ENCODE measurements around the gene COA7. TPM values are rescaled to one million over a fixed set of nuclear protein-coding genes. Genes with fewer than 3 reads are reported as not detected.

COA7 gene
- total RNA-seq, 4 donors from 2014 or later: 2.2 to 12.7 (median 9.1) TPM

DNA sequence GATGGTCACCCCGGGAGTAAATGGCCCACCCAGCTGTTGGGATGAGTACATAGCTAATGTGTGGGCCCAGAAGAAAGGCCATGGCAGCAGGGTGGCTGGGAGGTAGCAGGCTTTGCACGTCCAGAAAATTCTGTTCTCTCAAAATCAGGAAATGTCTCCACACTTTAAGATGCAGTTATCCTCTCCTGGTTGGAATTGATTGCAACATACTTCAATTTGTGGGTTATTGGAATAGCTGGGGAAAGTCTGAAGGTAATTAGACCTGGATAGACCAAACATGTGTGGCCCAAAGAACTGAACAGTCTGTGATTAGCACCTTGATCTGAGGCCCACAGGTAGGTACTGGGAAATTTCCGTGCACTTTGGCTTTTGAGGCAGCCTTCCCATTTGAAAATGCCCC lies 30.2 kb downstream of the COA7 start:
- 78% methylated on average over 3 of the region's 3 CpGs; no CpG with 5 or more reads in 1 of the 2 donors for WGBS, 2 donors (ENCODE audit: low coverage in 1 of 2)
- no peak for DNase-seq
- Histone ChIP-seq H3K4me1 (no peaks in the 10 kb centered on the region), H3K36me3 (no peaks in the 10 kb centered on the region), H3K27ac (no peak overlapping the region), H3K9me3 (no peaks in the 10 kb centered on the region), H3K4me3 (no peak overlapping the region), H3K27me3 (no peaks in the 10 kb centered on the region)
- intact Hi-C loops (cut with DNase I; ENCODE audit: low total_unique reads): no loop called here
- in situ Hi-C loops (cut with MboI; ENCODE audit: low pct_ligation_motif_present in 1 of 4, low pct_unique_long_range_greater_than_20kb in 1 of 4, low sequenced_read_pairs in 3 of 4): no loop called here
- TF ChIP-seq EP300 (IDR thresholded peaks at IDR 0.05; ENCODE audit: low read depth) (no peak), POLR2AphosphoS5 (IDR thresholded peaks at IDR 0.05) (no peak), POLR2A (IDR thresholded peaks at IDR 0.05) (no peak), CTCF (IDR thresholded peaks at IDR 0.05) (no peak)

DNA sequence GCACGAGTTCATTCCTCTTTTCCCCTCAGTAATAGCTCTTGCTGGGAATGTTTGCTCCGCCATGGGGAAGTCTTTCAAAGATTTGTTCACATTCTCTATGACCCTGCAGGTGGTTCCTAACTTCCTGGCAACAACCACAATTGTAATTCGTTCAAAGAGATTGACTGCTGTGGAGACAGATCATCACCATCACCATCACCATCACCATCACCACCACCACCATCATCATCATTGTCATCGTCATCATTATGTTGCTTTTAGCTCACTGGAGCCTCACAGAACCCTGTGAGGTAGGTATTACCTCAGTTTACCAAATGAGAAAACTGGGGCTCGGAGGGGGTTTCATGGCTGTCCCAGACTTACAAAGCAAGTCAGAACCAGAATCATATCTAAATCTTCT lies 30.9 kb downstream of the COA7 start:
- no peak for TF ChIP-seq POLR2A (IDR thresholded peaks at IDR 0.05)
- TF ChIP-seq POLR2AphosphoS5 (IDR thresholded peaks at IDR 0.05): no peak
- no peak for TF ChIP-seq EP300 (IDR thresholded peaks at IDR 0.05; ENCODE audit: low read depth)
- no peak for TF ChIP-seq CTCF (IDR thresholded peaks at IDR 0.05)
- no peaks in the 10 kb centered on the region for H3K4me1 ChIP-seq
- no peak for DNase-seq
- 89 to 90% methylated on average over 4 to 5 of the region's 5 CpGs for WGBS, 2 donors (ENCODE audit: low coverage in 1 of 2)
- H3K36me3 ChIP-seq: no peaks in the 10 kb centered on the region
- no peaks in the 10 kb centered on the region for H3K27me3 ChIP-seq
- intact Hi-C loops (cut with DNase I; ENCODE audit: low total_unique reads): no loop called here
- no peaks in the 10 kb centered on the region for H3K9me3 ChIP-seq
- no peak overlapping the region for H3K4me3 ChIP-seq
- H3K27ac ChIP-seq: no peak overlapping the region
- in situ Hi-C loops (cut with MboI; ENCODE audit: low pct_ligation_motif_present in 1 of 4, low pct_unique_long_range_greater_than_20kb in 1 of 4, low sequenced_read_pairs in 3 of 4): no loop called here

DNA sequence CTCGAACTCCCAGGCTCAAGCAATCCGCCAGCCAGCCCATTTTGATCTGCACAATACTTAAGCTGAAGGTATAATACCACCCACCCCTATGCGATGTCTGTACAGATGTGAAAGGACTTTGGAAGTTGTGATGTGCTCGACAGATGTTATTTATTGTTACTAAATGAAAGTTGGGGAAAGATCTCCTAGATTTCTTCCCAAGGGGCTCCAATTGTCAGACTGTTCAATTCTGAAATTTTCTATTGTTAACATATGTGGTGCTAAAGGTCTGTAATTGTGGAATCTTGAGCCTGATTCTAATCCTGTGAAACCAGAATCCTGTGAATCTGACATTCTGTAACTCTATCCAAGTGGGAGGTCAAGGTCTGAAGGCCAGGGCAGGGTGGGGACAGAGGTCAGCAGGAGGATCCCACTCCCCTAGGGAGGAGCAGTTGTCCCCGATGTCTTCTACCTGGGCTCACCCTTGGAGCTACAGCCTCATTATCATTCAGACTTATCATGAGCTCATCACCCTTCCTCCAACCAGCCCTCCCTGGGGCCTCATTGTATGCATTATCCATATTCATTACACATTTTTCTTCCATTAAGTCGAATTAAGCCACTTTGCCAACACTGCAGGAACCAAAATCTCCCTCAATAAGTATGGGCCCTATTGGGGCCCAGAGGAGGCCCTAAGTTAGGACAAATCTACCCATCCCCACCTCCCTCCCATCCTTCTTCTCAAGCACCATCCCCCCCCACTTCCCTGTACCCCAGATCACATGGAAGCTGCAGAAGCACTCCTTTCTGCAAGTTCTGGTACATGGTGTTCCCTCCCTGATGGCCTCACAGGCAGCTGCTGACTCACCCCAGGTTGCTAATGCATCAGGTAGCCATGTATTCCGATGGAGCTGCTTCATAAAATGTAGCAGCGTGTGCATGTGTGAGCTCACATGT lies 32.9 kb downstream of the COA7 start:
- intact Hi-C loops (cut with DNase I; ENCODE audit: low total_unique reads): no loop called here
- Histone ChIP-seq H3K27me3 (no peaks in the 10 kb centered on the region), H3K9me3 (no peaks in the 10 kb centered on the region), H3K4me1 (no peaks in the 10 kb centered on the region), H3K36me3 (no peaks in the 10 kb centered on the region), H3K4me3 (no peak overlapping the region), H3K27ac (no peak overlapping the region)
- 88% methylated on average over 8 of the region's 8 CpGs; no CpG with 5 or more reads in 1 of the 2 donors for WGBS, 2 donors (ENCODE audit: low coverage in 1 of 2)
- in situ Hi-C loops (cut with MboI; ENCODE audit: low pct_ligation_motif_present in 1 of 4, low pct_unique_long_range_greater_than_20kb in 1 of 4, low sequenced_read_pairs in 3 of 4): no loop called here
- TF ChIP-seq EP300 (IDR thresholded peaks at IDR 0.05; ENCODE audit: low read depth) (no peak), POLR2A (IDR thresholded peaks at IDR 0.05) (no peak), POLR2AphosphoS5 (IDR thresholded peaks at IDR 0.05) (no peak)
- no peak for DNase-seq

DNA sequence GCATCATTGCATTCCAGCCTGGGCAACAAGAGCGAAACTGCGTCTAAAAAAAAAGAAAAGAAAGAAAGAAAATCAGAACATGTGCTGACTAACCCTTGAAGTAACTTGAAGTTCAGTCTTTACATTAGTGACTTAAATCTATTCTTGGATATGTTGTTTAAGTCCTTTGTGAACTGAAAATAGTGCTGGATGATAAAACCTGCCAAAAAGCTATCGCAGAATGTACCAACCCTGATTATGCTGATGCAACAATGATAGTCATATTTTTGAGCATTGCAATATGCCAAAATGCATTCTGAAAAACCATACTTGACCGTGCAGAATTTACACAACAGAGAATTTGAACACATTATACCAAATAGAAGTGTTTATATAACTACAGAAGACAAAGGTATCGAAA lies 34.4 kb downstream of the COA7 start:
- DNase-seq: no peak
- no peak overlapping the region for H3K4me3 ChIP-seq
- TF ChIP-seq CTCF (IDR thresholded peaks at IDR 0.05): no peak
- TF ChIP-seq EP300 (IDR thresholded peaks at IDR 0.05; ENCODE audit: low read depth): no peak
- TF ChIP-seq POLR2AphosphoS5 (IDR thresholded peaks at IDR 0.05): no peak
- TF ChIP-seq POLR2A (IDR thresholded peaks at IDR 0.05): no peak
- 94 to 98% methylated on average over 5 of the region's 5 CpGs for WGBS, 2 donors (ENCODE audit: low coverage in 1 of 2)
- intact Hi-C loops (cut with DNase I; ENCODE audit: low total_unique reads): no loop called here
- H3K27ac ChIP-seq: no peak overlapping the region
- in situ Hi-C loops (cut with MboI; ENCODE audit: low pct_ligation_motif_present in 1 of 4, low pct_unique_long_range_greater_than_20kb in 1 of 4, low sequenced_read_pairs in 3 of 4): no loop called here
- H3K9me3 ChIP-seq: no peaks in the 10 kb centered on the region
- H3K4me1 ChIP-seq: no peaks in the 10 kb centered on the region
- no peaks in the 10 kb centered on the region for H3K36me3 ChIP-seq
- no peaks in the 10 kb centered on the region for H3K27me3 ChIP-seq
